ENCODE data around the gene DHTKD1.

The DHTKD1 gene

DNA sequence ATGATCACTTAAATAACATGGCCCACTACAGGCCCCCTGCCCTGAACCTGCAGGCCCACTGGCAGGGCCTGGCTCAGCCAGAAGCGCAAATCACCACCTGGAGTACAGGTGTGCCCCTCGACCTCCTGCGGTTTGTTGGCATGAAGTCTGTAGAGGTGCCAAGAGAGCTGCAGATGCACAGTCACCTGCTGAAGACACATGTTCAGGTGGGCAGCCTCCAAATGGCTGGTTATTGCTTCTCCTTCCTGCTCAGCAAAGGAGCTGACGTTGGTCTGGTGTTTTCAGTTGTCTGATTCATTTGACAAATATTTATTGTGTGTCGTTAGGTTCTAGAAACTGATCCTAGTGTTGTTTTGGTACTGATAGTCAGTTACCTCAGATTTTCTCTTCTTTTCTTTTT is 29.0 kb downstream of the DHTKD1 start:
- H3K4me3 Mint-ChIP-seq = no peak overlapping the region
- H3K27ac Mint-ChIP-seq = no peak overlapping the region
- H3K9me3 Mint-ChIP-seq = no peaks in the 10 kb centered on the region
- DNase-seq = no peak
- peaks cover 82% of the 10 kb centered on the region for H3K36me3 Mint-ChIP-seq (ENCODE audit: low read depth)
- TF ChIP-seq, protein P1, sequence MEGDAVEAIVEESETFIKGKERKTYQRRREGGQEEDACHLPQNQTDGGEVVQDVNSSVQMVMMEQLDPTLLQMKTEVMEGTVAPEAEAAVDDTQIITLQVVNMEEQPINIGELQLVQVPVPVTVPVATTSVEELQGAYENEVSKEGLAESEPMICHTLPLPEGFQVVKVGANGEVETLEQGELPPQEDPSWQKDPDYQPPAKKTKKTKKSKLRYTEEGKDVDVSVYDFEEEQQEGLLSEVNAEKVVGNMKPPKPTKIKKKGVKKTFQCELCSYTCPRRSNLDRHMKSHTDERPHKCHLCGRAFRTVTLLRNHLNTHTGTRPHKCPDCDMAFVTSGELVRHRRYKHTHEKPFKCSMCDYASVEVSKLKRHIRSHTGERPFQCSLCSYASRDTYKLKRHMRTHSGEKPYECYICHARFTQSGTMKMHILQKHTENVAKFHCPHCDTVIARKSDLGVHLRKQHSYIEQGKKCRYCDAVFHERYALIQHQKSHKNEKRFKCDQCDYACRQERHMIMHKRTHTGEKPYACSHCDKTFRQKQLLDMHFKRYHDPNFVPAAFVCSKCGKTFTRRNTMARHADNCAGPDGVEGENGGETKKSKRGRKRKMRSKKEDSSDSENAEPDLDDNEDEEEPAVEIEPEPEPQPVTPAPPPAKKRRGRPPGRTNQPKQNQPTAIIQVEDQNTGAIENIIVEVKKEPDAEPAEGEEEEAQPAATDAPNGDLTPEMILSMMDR (IDR thresholded peaks at IDR 0.05) = no peak
- no peaks in the 10 kb centered on the region for H3K4me1 Mint-ChIP-seq
- no peaks in the 10 kb centered on the region for H3K27me3 Mint-ChIP-seq (ENCODE audit: low read depth, poor library complexity)

- H3K36me3 Mint-ChIP-seq (ENCODE audit: low read depth) = peaks cover 83% of the 10 kb centered on the region
- H3K27ac Mint-ChIP-seq = peak overlapping the region; percentile 70
- no peak overlapping the region for H3K4me3 Mint-ChIP-seq
- H3K4me1 Mint-ChIP-seq = no peaks in the 10 kb centered on the region
- TF ChIP-seq, protein P1 (IDR thresholded peaks at IDR 0.05) = no peak
- no peak for DNase-seq
- H3K27me3 Mint-ChIP-seq (ENCODE audit: low read depth, poor library complexity) = no peaks in the 10 kb centered on the region
- H3K9me3 Mint-ChIP-seq = no peaks in the 10 kb centered on the region
Observed at GRCh38 chr10:12098966-12099365, 30.2 kb downstream of the DHTKD1 start.

DNA sequence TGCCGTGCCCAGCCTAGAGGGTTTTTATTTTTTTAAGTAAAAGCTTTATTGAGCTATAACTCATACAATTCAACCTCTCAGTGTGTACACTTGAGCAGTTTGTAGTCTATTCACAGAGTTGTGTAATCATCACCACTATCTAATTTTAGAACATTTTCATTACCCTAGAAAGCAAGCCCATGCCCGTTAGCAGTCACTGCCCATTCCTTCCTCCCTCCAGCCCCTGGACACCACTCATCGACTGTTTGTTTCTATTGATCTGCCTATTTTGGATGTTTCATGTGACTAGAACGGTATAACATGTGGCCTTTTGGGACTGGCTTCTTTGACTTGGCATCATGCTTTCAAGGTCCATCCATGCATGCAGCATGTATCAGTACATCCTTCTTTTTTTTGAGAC is 35.0 kb downstream of the DHTKD1 start:
- DNase-seq = no peak
- H3K4me1 Mint-ChIP-seq = no peaks in the 10 kb centered on the region
- H3K4me3 Mint-ChIP-seq = no peak overlapping the region
- H3K27me3 Mint-ChIP-seq (ENCODE audit: low read depth, poor library complexity) = peaks cover 2% of the 10 kb centered on the region
- H3K36me3 Mint-ChIP-seq (ENCODE audit: low read depth) = peaks cover 87% of the 10 kb centered on the region
- no peak overlapping the region for H3K27ac Mint-ChIP-seq
- TF ChIP-seq, protein P1 (IDR thresholded peaks at IDR 0.05) = no peak
- H3K9me3 Mint-ChIP-seq = no peaks in the 10 kb centered on the region

DNA sequence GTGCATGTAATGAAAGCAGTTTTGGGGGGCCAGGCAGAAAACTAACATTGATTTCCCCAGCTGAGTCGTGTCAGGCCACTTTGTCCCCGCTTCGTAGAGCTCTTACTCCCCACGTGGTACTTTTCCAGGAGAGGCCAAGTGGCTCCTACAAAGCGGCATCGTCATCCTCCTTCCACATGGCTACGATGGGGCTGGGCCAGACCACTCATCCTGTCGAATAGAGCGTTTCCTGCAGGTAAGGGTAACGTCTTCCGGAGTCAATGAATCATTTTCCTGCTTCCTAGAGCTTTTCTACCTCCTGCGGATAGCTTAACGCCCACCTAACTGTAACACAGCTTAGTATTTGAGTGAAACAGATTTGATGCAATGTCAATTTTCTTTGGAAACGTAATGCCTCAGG is 39.0 kb downstream of the DHTKD1 start:
- H3K36me3 Mint-ChIP-seq (ENCODE audit: low read depth) = peaks cover 81% of the 10 kb centered on the region
- H3K4me1 Mint-ChIP-seq = no peaks in the 10 kb centered on the region
- TF ChIP-seq, protein P1 (IDR thresholded peaks at IDR 0.05) = no peak
- H3K9me3 Mint-ChIP-seq = no peaks in the 10 kb centered on the region
- no peak overlapping the region for H3K4me3 Mint-ChIP-seq
- H3K27ac Mint-ChIP-seq = no peak overlapping the region
- no peak for DNase-seq
- H3K27me3 Mint-ChIP-seq (ENCODE audit: low read depth, poor library complexity) = peaks cover 2% of the 10 kb centered on the region

- no peak overlapping the region for H3K4me3 Mint-ChIP-seq
- no peaks in the 10 kb centered on the region for H3K9me3 Mint-ChIP-seq
- no peak for DNase-seq
- H3K36me3 Mint-ChIP-seq (ENCODE audit: low read depth) = peaks cover 75% of the 10 kb centered on the region
- TF ChIP-seq, protein P1 (IDR thresholded peaks at IDR 0.05) = no peak
- H3K27ac Mint-ChIP-seq = no peak overlapping the region
- no peaks in the 10 kb centered on the region for H3K4me1 Mint-ChIP-seq
- peaks cover 2% of the 10 kb centered on the region for H3K27me3 Mint-ChIP-seq (ENCODE audit: low read depth, poor library complexity)
Observed at GRCh38 chr10:12109286-12109685, 40.5 kb downstream of the DHTKD1 start.

GRCh38 chr10:12111528-12111927 is 42.8 kb downstream of the DHTKD1 start:
- Mint-ChIP-seq H3K4me1 (no peaks in the 10 kb centered on the region), H3K36me3 (ENCODE audit: low read depth) (peaks cover 68% of the 10 kb centered on the region), H3K9me3 (no peaks in the 10 kb centered on the region), H3K4me3 (no peak overlapping the region), H3K27me3 (ENCODE audit: low read depth, poor library complexity) (peaks cover 2% of the 10 kb centered on the region), H3K27ac (peak overlapping the region; percentile 0)
- TF ChIP-seq, protein P1 (IDR thresholded peaks at IDR 0.05) = no peak
- no peak for DNase-seq
